HS-5 (cell line): ENCODE data around the gene CARHSP1.
"Not testable (repeated sequence)": the region's sequence is repeated elsewhere in the genome, so short reads cannot be mapped to it uniquely, and the experiment has no call there.

ENCODE experiments used
- DNase-seq: peaks from one replicate; pipeline ENCODE4 v3.0.0-alpha.2; 2012; ENCODE audit warnings: low read depth

Gene CARHSP1

GRCh38 chr16:8893426-8893825 is 24.6 kb upstream of the CARHSP1 start:
- DNase-seq = no peak

GRCh38 chr16:8892101-8892575 is 23.3 kb upstream of the CARHSP1 start:
- no peak for DNase-seq

GRCh38 chr16:8890549-8890921 is 21.7 kb upstream of the CARHSP1 start:
- no peak for DNase-seq

GRCh38 chr16:8889893-8890548 is 21.2 kb upstream of the CARHSP1 start:
- no peak for DNase-seq

- no peak for DNase-seq
These were observed 20.4 kb upstream of the CARHSP1 start for GRCh38 chr16:8888951-8889892.

- DNase-seq = no peak
These were observed 19.2 kb upstream of the CARHSP1 start for GRCh38 chr16:8887952-8888560.

- no peak for DNase-seq
These were observed 18.6 kb upstream of the CARHSP1 start for GRCh38 chr16:8887431-8887765.

GRCh38 chr16:8886593-8887430 is 18.0 kb upstream of the CARHSP1 start:
- no peak for DNase-seq

- DNase-seq = no peak
These were observed 17.1 kb upstream of the CARHSP1 start for GRCh38 chr16:8885674-8886592.

GRCh38 chr16:8882725-8883377 is 14.0 kb upstream of the CARHSP1 start:
- no peak for DNase-seq

- no peak for DNase-seq
These were observed 13.3 kb upstream of the CARHSP1 start, which contains the start of gene LITAFD for GRCh38 chr16:8882041-8882617. Gene LITAFD (plus strand): TSS chr16:8882351. CDS start chr16:8884356, 2,005 bp downstream.

- no peak for DNase-seq
These were observed 12.2 kb upstream of the CARHSP1 start for GRCh38 chr16:8880839-8881510.

- DNase-seq = peak; percentile 81
These were observed 9.7 kb upstream of the CARHSP1 start for GRCh38 chr16:8878523-8878911.

GRCh38 chr16:8877894-8878522 is 9.2 kb upstream of the CARHSP1 start:
- DNase-seq = no peak

- DNase-seq = not testable (repeated sequence)
These were observed 6.5 kb upstream of the CARHSP1 start for GRCh38 chr16:8875317-8875716.

GRCh38 chr16:8874388-8874787 is 5.6 kb upstream of the CARHSP1 start:
- no peak for DNase-seq

GRCh38 chr16:8873866-8874195 is 5.0 kb upstream of the CARHSP1 start:
- DNase-seq = not testable (repeated sequence)

- no peak for DNase-seq
These were observed 4.4 kb upstream of the CARHSP1 start for GRCh38 chr16:8872967-8873865.
